Myocyte (in vitro differentiated cells): Measurements from ENCODE around the gene SORT1. TPM values are rescaled to one million over a fixed set of nuclear protein-coding genes. Genes with fewer than 3 reads are reported as not detected.
A peak's percentile ranks its signal among the peaks of the same experiment; 100 is the strongest.
"Not testable (repeated sequence)": the region's sequence is repeated elsewhere in the genome, so short reads cannot be mapped to it uniquely, and the experiment has no call there.

Source experiments
- DNase-seq: peaks from one replicate; pipeline ENCODE4 v3.0.0-alpha.2; 2012; ENCODE audit warnings: low read depth
- polyA plus RNA-seq: library from polyadenylated mRNA; unstranded; fragments of >200 nt; gene quantifications from one replicate; pipeline ENCODE4 v1.2.1, GENCODE V29; 2012; ENCODE audit warnings: missing spikeins
- total RNA-seq: library from RNA; depleted of rRNA; stranded (reverse); fragments of >200 nt; gene quantifications from 2 replicates; pipeline ENCODE4 v1.2.3, GENCODE V29; 2014

The SORT1 gene
- 61.8 and 69.7 TPM in 2 replicates for total RNA-seq
- 91.6 TPM for polyA plus RNA-seq

DNA sequence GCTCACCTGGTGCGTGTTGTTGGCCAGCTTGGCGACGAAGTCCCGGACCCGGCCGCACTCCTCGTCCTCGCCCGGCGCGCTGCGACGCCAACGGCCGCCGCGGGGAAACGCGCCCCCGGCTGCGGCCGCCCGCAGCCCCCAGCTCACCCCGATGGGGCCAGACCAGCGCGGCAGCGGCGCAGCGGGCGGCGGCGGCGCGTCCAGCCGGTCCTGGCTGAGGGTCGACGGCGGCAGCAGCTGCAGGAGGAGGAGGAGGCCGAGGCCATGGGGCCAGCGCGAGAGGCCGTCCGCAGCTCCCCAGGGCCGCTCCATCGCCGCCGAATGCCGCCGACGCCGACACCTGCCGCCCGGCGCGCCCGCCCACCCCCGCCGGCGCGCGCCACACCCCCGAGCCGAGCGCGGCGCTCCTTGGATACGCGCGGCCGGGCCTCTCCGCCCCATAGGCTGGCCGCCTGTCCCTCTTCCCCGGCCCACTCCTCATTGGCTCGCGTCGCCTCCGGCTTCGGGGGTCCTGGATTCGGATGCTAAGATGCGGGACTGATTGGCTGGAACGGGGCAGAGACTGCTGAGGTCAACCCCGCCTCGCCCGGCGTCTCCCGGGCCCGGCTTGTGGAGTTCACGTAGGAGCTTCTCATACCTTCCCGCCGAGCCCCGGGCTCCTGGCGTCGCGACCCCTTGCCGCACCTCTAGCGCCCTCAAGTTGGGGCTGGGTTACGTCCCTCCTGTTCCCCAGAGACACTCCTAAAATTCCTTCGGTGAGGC lies at the start of gene SORT1:
TSS of gene SORT1 (minus strand) at position 338 of the 762 bp plus-strand sequence. CDS start at position 312, 26 bp downstream.
- DNase-seq, result peak; percentile 96

- not testable (repeated sequence) for DNase-seq
Measured at GRCh38 chr1:109445949-109446695, 48.4 kb upstream of the SORT1 start.

- no peak for DNase-seq
Measured at GRCh38 chr1:109444346-109444745, 46.6 kb upstream of the SORT1 start.

DNA sequence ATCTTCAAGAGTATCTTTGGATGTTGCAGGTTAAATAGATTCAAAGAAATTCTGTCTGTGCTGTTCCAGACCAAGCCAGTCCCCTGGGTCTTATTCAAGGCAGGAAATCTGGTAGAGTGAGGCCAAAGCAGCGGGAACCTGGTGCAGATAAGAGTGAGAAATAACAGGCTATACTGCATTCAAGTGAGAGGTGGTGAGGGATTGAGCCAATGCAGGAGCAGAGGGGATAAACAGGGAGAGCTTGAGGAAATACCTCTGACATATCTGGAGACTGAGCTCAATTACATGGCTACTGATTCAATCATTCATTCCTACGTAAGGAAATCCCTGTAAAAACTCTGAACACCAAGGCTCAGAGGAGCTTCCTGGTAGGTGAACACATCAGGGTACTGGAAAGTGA lies 45.8 kb upstream of the SORT1 start:
- no peak for DNase-seq

- no peak for DNase-seq
Measured at GRCh38 chr1:109441069-109441468, 43.4 kb upstream of the SORT1 start.

- DNase-seq, result peak; percentile 96
Measured at GRCh38 chr1:109438798-109439297, 41.1 kb upstream of the SORT1 start.

DNA sequence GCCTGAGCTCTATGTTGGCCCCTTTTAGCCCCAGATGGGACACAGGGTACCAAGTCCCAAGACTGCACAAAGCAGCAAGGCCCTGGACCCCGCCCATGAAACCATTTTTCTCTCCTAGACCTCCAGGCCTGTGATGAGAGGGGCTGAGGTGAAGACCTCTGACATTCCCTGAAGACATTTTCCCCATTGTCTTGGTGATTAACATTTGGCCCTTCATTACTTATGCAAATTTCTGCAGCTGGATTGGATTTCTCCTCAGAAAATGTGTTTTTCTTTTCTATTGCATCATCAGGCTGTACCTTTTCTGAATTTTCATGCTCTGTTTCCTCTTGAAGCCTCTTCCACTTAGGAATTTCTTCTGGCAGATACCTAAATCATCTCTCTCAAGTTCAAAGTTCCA lies 36.8 kb upstream of the SORT1 start:
- no peak for DNase-seq

GRCh38 chr1:109433322-109433721 lies 35.6 kb upstream of the SORT1 start:
- DNase-seq, result no peak

DNA sequence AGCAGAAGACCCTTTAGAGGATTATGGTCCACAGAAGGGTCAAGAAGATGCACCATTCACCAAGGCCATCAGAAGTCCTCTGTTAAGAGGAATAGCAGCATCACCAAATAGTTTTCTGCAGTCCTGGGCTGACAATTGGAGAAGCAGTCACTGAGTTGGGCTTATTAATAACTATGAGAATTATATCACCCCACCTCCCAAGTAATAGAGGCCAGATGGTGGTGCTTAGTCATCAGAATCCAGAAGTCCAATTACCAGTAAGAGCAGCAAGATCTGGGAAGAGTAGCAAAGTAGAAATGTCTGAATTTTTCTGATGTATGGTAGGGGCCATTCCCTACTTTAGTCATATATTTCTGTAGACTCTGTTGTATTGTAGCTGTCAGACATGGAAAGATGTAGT lies 34.6 kb upstream of the SORT1 start:
- peak; percentile 33 for DNase-seq

DNA sequence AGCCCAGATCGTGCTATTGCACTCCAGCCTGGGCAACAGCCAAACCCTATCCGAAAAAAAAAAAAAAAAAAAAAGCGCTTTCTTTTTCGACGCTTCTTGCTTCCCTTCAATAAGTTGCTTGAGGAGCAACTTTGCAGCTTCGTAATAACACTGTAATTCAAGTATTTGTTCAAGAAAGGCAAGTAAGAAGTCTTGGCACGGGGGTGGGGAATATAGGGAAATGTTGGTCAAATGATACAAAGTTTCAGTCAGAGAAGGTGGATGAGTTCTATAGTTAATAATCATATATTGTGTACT lies 29.4 kb upstream of the SORT1 start:
- DNase-seq, result no peak

DNA sequence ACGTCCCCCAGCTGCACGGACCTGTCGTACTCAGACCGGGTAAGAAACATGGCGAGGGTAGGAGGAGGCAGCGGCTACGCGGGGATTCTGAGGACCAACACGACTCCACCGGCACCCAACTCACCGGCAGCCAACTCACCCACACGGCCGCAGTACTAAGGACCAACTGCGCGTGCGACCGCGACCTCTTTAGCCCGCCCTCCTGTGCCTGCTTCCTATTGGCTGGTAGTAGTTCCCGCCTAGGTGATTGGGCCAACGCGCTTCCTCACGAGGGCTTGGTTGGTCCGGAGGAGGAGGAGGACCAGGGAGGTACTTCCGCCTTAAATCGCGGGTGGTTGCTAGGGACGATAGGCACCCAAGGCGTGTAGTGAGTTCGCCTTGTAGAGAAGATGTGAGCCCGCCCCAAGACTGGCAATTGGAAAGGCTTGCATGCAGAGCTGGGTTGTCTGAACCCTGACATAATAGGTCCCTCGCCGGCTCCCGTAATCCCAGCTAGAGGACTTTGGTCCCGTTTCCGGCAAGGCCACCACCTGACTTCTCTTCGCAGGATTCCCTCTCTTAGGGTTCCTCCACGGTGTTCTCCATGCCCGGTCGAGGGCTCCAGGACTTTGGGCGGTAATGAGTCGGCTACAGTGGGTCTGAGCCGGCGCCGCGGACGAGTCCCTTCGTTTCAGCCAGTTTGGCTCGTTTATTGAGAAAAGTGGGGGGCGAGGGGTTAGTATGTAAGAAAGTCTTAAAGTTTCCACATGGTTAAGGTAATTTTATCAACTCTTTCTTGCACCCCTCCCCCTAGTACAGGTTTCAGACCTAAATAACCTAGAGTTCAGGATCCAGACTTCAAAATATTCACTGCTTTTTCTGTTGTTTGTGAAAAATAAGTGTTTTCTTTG lies 28.8 kb upstream of the SORT1 start, which contains the start of gene PSMA5:
TSS of gene PSMA5 (minus strand) at position 168 of the 890 bp plus-strand sequence. CDS start at position 50, 118 bp downstream.
- DNase-seq, result peak; percentile 100

GRCh38 chr1:109425391-109426280 lies 27.9 kb upstream of the SORT1 start:
- DNase-seq, result peak; percentile 68

DNA sequence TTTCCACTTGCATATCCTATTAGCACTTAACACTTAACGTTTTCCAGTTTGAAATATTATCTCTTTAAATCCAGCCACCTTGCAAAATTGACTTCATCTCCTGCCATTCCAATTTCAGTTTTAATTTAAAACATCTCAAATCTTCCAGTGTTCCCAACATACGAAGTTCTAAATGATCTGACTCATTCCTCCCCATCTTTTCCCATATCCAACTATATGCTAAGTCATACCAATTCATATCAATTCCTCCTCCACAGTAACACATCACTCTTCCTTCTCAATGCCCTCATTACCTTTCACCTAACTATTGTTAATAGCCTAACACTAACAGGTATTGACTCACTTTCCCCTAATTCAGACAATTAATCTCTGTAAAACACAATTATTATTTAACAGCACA lies 25.8 kb upstream of the SORT1 start:
- DNase-seq, result no peak

- no peak for DNase-seq
Measured at GRCh38 chr1:109412551-109412950, 14.8 kb upstream of the SORT1 start.

- no peak for DNase-seq
Measured at GRCh38 chr1:109404838-109405237, 7.1 kb upstream of the SORT1 start.

DNA sequence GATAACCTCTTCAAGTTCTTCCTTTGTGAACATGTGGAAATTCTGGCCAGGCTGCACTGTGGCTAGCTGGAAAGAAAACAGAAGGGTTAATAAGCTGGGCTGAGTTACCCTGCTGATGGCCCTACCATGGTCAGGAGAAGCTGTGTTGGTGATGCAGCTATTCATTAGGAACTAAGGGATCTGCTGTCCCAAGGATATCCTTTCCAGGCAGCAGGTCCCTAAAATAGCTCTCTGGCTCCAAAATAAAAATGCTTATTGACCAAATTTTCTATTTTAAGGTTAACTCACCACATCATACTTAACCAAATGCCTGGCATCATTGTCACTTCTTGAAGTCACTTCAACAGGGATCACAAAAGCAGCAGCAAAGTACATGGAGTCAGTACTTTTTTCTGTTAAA lies 4.3 kb upstream of the SORT1 start:
- DNase-seq, result peak; percentile 91

DNA sequence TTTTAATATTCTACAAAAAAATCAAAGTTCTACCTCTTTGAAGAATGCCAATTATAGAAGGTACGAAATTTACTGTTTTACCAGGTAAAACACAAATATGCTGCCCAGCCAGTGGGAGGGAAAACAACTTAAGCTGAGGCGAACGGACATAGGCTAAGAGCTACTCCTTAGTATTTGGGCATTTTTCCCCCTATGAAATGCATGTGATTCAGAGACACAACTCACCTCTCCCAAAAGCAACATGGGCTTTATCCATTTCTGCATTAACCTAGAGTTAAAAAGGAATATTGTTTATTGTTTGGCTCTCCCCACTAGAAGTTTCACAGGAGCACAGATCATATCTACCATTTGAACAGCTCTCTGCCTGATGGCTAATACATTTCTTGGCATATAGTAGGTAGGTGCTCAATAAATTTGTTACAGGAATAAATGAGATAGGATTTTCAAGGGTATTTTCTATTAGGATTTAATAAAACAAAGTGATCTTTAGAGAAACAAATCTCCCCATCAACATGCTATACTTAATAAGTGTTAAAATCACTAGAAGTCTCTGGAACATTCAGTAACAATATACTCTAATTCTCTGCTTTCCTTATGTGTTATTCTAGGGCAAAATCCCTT lies 2.4 kb upstream of the SORT1 start:
- no peak for DNase-seq

GRCh38 chr1:109399326-109399957 lies 1.7 kb upstream of the SORT1 start:
- DNase-seq, result peak; percentile 78
